HG03558 (cell line): Measurements from ENCODE around the gene IPO4.

ENCODE experiments used
- ATAC-seq: cut with Tn5 transposase; IDR thresholded peaks from one replicate; pipeline ENCODE4 v1.9.1; 2021; ENCODE audit warnings: moderate number of reproducible peaks; ENCODE audit not compliant: unreplicated experiment; ENCODE audit errors: extremely low read depth

Gene IPO4

DNA sequence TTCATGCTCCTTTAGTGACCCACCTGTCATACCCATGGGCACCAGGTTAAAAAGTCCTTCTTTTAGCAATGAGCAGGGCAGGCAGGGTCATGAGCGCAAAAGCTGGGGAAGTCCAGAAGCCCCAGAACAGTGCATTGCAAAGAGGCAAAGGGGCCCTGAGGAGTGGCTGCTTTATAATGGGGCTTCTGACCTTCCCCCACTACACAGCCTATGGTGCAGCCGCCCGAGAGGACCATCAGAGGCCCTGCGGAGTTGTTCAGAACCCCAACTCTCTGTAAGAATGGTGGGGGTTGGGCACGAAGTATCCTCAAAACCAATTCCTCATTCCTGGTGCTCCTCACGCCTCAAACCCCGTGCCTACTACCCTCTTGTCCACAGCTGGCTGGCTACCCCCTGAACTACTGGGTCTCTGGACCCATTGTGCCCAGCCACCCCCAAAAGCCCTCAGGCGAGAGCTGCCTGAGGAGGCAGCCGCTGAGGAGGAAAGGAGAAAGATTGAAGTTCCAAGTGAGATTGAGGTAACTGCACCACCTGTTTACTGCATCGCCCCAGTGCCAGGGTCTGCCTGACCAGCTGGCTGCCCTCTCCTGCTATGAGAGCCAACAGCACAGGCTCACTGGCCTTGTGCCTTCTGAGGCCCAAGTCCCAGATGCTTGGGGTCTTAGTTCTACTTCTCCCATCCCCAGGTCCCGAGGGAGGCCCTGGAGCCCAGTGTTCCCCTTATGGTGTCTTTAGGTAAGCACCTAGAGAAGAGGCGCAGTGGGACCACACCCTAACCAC, 10.0 kb downstream of the IPO4 start:
- no peak for ATAC-seq

DNA sequence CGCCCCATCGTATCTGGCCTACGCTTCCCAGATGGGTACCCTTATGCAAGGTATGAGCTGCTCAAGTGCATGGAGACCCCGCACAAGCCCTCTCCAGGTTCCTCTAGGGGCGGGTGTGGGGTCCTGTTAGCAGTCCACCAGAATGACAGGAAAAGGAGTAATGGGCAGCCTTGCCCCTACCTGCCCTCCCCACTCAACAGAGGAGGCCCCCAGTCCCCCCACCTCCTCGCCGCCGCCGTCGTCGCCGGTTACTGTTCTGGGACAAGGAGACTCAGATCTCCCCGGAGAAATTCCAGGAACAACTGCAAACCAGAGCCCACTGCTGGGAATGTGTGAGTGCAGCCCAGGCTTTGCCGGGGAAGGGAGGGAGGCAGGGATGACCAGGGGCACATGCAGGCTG, 10.7 kb downstream of the IPO4 start:
- no peak for ATAC-seq

DNA sequence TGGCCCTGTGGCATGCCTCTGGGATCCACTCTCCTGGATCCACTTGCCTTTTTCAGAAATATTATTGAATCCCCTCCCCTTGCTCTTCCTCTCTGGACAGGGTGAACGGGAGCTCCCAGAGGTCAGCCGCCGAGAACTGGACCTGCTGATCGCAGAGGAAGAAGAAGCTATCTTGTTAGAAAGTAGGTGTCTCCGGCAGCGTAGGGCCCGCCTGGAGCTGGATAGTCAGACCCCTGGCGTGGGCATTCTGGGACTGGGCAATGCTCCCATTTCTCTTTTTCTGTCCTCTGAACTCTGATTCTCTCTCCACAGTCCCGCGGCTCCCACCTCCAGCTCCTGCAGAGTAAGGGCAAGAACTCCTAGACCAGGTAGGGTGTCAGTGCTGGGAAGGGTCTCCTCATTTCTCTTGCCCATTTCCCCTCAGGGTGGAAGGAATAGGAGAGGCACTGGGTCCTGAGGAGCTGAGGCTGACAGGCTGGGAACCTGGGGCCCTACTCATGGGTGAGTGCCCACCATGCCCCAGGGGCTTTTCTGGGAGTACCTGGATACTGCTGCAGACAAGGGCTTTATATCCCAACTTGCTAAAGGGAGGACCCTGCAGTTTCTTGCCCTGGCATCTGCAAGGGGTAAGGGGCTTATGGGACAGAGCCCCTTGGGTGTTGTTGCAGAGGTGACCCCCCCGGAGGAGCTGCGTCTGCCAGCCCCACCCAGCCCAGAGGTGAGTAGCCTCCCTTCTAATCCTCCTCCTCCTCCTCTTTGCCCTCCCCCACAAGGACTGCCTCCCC, 11.4 kb downstream of the IPO4 start:
- ATAC-seq = no peak

DNA sequence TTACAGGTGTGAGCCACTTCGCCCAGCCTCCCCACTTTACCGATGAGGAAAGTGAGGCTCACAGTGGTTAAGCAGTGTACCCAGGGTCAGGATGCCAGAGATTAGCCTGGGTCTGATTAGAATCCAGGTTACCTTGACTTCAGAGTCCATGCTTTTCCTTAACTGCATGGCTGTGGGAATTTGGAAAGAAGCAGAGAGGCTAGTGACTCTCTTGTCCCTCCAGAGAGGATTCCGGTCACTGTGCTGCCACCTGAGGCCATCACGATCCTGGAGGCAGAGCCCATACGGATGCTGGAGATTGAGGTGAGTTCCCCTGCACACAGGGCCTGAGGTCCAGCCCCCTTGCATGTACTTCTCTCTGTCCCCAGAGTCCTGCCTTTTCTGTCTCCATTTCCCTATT, 12.0 kb downstream of the IPO4 start:
- no peak for ATAC-seq

DNA sequence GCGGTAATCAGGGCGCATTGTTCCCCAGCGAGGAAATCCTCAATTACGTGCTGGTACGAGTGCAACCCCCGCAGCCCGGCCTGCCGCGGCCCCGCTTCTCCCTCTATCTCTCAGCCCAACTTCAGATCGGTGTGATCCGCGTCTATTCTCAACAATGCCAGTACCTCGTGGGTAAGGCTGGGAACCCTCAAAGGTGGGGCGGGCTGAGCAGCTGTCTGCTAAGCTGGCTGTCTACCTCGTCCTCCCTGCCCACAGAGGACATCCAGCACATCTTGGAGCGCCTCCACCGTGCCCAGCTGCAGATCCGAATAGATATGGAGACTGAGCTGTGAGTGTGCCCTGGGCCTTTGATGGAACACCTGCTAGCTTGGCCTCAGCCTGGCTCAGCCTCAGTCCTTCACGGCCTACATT, 15.7 kb downstream of the IPO4 start:
- ATAC-seq = no peak

DNA sequence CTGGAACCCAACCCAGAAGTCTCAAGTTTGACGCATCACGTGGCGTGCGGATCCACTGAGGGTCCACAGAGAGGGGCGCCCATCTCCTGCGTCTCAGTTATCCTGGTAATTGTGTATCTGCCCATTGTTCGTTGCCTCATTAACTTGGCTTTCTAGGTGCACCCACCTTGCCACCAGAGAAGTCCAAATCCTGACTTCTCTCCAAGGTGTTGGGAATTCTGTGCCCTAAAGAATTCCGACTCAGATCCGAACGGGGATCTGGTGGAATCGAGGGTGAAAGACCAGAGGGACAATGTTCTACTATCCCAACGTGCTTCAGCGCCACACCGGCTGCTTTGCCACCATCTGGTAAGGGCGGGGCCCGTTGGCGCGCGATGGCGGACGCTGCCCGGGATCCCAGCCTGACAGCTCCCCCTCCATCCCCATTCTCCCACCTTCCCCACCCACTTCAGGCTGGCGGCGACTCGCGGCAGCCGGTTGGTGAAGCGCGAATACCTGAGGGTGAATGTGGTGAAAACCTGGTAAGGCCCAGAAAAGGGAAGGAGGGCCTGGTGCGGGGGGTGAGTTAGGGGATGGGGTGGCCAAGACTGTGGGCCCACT, 16.3 kb downstream of the IPO4 start:
- ATAC-seq = no peak

DNA sequence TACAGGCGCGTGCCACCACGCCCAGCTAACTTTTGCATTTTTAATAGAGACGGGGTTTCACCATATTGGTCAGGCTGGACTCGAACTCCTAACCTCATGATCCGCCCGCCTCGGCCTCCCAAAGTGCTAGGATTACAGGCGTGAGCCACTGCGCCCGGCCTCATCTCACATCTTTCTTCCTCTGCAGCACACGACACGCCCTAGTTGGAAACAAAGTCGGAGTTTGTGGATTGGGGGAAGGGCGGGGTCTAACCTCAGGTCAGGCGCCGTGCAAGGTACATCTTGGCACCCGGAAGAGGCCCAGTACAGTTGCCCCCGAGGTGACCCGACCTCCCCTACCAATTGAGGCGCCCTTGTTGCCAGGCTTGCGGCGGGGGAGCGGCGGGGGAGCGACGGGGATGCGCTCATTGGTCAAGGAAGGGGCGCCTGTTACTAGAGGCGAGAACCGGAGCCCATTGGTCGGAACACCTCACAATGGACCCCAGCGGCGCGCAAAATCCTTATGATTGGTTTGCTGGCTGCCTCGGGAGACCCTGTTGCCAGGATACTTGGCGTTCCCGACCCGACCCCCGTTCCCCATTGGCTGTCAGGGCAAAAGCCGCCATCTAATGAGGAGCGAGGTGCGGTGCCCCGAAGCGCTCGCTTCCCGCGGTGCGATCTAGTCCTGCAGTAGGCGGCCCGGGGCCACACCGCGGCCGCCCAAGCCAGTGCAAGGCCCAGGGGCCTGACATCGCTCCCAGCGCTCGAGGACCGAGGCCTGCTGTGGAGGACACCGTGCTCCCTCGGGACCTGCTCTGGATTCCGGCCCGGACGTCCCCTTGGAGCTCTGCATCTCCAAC, 17.0 kb downstream of the IPO4 start, which contains the start of gene REC8:
Gene REC8 (plus strand): TSS at position 659 of the 839 bp plus-strand sequence. CDS start 473 bp downstream, outside the sequence.
- peak; percentile 79 for ATAC-seq

DNA sequence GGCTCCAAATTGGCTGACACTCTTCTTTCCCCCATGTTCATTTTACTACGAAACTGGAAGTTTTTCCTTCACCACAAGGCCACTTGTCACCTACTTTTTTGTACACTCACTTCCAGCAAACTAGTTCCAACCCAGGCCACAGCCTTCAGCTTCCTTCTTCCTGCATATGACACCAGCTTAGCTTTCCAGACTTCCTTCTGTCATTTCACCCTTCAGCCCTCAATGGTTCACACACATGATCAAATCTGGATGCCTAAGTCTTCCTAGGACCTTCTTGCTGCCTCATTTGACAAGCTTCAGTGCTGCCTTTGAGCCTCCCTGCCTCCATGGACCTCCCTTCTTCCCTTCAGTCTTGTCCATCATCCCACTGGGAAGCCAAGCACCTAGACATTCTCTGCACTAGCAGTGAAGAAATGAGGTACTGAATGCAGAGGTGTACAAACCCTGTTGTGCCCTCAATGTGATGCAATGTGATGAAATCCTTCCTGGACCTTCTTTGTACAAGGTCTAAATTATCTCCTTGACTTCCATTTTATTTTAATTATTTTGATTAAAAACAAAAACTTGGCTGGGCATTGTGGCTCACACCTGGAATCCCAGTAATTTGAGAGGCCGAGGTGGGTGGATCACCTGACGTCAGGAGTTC, 21.0 kb downstream of the IPO4 start:
- no peak for ATAC-seq

DNA sequence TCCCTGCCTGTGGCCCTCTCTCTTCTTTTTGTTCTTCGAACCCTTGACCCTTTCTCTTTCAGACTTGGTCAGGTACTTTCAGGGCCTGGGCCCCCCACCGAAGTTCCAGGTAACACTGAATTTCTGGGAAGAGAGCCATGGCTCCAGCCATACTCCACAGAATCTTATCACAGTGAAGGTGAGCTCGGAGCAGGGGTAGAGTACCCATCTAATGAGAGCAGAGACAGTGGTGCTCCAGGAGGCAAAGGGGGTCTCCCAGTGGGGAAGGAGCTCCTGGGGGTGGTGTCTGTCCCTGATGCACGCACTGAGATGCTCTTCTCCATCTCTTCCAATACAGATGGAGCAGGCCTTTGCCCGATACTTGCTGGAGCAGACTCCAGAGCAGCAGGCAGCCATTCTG, 22.8 kb downstream of the IPO4 start:
- ATAC-seq = no peak

DNA sequence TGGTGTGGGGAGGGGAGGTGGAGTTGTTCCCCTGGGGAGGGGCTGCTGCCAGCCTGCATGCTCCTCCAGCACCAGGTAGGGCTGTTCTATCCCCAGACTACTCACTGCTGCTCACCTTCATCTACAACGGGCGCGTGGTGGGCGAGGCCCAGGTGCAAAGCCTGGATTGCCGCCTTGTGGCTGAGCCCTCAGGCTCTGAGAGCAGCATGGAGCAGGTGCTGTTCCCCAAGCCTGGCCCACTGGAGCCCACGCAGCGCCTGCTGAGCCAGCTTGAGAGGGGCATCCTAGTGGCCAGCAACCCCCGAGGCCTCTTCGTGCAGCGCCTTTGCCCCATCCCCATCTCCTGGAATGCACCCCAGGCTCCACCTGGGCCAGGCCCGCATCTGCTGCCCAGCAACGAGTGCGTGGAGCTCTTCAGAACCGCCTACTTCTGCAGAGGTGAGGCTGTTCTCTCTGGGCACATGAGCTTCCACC, 24.1 kb downstream of the IPO4 start:
- no peak for ATAC-seq

DNA sequence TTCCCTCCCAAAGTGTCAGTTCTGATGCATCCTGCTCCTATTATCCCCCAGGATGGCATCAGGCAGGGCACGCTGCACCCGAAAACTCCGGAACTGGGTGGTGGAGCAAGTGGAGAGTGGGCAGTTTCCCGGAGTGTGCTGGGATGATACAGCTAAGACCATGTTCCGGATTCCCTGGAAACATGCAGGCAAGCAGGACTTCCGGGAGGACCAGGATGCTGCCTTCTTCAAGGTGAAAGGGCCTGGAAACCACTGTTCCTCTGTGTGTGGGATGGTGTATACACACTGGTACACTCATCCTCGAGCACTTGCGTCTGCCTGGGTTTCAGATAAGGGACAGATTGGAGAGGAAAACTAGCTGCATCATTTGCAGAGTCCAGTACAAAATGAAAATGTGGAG, 26.5 kb downstream of the IPO4 start:
- ATAC-seq = no peak

DNA sequence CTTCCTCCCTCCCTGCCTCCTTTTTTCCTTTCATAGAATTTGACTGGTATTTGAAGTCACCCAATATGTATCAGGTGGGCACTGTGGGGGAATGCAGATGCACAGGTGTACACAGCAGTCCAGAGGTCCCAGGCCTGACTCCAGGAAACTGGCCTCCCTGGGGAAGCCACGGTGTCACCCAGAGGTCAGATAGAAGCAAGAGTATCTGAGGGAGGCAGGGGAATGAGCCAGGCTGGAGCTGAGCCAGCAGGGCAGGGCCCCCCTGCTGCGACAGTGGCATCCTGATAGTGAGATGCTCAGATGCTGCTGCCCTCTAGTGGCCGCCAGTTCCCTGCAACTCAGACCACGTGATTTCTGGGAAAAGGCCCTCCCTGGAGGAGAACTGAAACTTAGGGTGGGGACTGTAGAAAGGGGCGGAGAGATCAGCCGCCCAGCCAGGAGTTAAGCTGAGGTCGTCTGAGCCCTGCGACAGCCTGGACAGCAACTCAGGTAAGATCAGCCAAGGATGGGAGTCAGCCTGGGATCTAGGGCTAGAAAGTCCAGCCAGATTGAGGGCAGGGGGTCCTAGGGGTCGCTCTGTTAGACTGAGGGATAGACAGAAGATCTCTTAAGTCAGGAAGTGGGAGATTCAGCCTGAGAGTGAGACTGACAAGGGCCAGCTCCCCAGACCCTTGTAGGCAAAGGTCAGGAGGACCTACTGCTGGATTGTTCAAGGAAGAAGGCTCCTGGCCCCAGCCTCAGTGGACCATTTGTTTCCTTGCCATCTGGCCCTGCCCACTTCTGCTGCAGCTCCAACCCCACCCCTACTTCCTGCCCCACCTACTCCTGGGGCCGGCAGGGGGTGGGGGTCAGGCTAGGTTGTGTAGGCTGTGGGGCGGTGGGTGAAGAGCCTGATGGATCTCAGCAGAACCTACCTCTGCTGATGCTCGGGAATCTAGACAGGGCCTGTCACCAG, 27.5 kb downstream of the IPO4 start, which contains the start of gene IRF9:
Gene IRF9 (plus strand): TSS at position 416 of the 955 bp plus-strand sequence. CDS start 880 bp downstream, outside the sequence.
- peak; percentile 58 for ATAC-seq

DNA sequence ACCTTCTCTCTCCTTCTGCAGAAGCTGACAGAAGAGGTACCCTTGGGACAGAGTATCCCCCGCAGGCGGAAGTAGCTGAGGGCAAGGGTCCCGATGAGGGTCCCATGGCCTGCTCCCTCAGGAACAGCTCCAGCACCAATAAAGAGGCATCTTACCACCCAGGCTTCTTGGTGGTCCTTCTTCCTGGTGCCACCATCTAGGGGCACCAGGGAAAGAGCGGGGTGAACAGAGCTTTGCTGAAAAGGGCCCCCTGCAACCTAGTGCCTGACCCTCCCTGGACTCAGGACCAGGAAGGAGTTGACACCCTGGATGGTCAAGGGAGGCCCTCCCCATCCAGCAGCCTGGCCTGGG, 28.1 kb downstream of the IPO4 start:
- ATAC-seq = no peak

DNA sequence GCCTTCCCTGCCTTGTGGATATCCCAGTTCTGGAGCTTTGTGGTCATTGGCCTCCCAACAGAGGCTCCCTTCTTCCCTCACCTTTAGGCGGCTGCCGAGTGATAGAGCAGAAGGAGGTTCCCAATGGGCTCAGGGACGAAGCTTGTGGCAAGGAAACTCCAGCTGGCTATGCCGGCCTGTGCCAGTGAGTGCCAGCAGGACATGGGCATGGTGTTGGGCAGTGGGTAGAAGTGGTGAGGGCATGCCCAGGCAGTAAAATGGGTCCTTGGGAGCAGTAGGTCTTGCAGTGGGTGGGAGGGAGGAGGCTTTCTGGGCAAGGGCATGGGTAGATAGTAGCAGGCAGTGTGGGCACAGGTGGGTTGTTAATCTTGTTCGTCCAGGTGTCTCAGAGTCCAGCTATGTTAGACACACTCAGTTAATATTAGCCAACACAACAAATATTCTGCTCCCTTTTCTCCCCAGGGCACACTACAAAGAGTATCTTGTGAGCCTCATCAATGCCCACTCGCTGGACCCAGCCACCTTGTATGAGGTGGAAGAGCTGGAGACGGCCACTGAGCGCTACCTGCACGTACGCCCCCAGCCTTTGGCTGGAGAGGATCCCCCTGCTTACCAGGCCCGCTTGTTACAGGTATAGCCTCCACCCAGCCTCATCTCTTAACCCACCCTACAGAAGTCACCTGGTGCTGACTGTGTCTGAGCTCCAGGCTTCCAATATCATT, 28.7 kb downstream of the IPO4 start:
- no peak for ATAC-seq

DNA sequence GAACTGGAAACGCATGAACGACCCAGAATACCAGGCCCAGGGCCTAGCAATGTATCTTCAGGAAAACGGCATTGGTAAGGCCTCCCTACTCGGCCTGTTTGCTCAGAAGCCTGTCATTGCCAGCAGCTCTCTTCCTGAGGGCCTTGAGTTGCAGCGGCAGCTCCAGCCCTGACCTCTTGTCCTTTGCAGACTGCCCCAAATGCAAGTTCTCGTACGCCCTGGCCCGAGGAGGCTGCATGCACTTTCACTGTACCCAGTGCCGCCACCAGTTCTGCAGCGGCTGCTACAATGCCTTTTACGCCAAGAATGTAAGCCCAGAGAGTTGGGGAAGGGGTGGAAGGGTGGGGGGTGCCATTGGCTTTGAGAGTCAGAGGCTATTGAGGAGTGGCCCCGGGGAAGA, 31.3 kb downstream of the IPO4 start:
- ATAC-seq = no peak

DNA sequence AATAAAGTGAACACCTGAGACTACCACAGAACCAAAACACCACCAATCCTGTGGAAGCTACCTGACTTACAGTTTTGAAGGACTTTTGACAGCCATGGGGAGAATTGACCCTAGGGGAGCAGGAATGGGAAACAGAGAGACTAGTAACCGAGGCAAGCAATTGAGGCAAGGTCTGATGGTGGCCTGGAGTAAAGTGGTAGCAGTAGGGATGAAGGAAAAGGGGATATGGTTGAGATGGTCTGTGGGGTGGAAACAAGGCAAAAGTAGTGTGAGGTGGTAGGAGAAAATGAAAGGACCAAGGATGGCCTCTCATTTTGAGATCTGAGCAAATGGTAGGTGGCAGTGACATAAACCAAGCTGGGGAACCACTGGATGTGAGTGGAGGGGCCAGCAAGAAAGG, 31.8 kb downstream of the IPO4 start:
- ATAC-seq = no peak

DNA sequence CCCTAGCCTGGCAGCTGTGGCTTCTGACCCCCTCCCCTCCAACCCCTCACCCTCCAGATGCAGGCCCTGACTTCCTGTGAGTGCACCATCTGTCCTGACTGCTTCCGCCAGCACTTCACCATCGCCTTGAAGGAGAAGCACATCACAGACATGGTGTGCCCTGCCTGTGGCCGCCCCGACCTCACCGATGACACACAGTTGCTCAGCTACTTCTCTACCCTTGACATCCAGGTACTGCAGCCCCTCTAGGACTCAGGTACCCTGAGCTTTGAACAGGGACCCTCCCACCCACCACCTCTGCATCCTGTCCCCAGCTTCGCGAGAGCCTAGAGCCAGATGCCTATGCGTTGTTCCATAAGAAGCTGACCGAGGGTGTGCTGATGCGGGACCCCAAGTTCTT, 33.5 kb downstream of the IPO4 start:
- no peak for ATAC-seq
